ENCODE results near the gene NOVA1.

NOVA1 gene

GRCh38 chr14:26429205-26429604 is 168.6 kb downstream of the NOVA1 start:
- no peak for DNase-seq

DNA sequence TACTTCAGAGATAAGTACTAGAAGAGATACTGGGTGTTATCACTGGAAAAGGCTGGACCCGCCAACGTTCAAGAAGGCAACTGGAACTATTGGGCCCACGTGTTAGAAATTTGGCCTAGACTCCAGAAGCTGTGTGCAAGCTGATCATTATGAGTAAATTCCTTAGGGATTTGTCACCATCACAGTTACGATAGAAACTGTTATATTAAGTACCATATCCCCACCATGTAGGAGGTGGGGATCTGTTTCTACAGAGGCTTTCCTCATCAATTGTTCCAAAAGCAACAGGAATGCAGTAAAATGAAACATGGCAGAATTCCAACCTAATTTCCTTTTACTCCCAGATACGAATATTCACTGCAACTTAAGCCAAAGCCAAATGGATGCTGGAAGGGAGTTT is 170.7 kb downstream of the NOVA1 start:
- no peak for DNase-seq

DNA sequence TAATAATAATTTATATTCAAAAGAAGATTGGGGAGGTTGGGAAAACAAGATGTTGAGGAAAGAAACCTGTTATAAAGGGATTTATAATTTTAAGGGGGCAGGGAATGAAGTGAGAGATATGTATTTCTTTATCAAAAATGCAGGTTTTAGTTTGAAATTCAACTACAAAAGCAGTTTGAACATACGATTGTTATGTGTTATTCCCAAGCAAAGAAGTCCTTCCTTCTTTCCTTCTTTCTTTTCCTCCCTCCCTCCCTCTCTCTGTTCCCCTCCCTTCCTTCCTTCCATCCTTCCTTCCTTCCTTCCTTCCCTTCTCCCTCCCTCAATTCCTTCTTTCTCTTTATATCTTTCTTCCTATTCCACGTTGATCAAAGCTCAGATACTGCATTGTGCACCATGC is 173.3 kb downstream of the NOVA1 start:
- DNase-seq = no peak

GRCh38 chr14:26415618-26416123 is 182.2 kb downstream of the NOVA1 start:
- no peak for DNase-seq

- DNase-seq = no peak
Observed at GRCh38 chr14:26414926-26415325, 182.9 kb downstream of the NOVA1 start.

GRCh38 chr14:26414103-26414502 is 183.7 kb downstream of the NOVA1 start:
- no peak for DNase-seq

GRCh38 chr14:26412421-26412820 is 185.4 kb downstream of the NOVA1 start:
- no peak for DNase-seq

GRCh38 chr14:26410189-26410685 is 187.6 kb downstream of the NOVA1 start:
- no peak for DNase-seq

DNA sequence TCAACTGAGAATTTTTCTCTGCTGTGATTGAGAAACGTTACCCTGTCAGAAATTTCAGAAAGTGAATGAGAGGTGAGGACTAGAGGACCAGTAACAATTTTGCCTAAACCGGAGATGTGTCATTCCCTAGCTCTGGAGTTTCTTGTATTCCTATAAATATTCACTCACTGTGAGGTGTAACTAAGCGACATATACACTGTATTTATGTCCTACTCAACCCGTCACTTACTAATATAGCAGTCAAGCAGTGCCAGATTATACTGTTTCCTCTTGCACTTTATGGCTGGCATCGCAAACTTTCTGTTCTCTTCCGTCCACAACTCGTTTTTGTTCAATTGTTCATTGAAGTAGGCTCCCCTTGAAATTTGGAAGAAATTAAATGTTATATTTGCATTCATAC is 192.9 kb downstream of the NOVA1 start:
- DNase-seq = no peak

GRCh38 chr14:26403760-26404159 is 194.1 kb downstream of the NOVA1 start:
- DNase-seq = no peak

GRCh38 chr14:26402126-26402525 is 195.7 kb downstream of the NOVA1 start:
- no peak for DNase-seq

GRCh38 chr14:26401179-26401968 is 196.5 kb downstream of the NOVA1 start:
- DNase-seq = peak; percentile 48

DNA sequence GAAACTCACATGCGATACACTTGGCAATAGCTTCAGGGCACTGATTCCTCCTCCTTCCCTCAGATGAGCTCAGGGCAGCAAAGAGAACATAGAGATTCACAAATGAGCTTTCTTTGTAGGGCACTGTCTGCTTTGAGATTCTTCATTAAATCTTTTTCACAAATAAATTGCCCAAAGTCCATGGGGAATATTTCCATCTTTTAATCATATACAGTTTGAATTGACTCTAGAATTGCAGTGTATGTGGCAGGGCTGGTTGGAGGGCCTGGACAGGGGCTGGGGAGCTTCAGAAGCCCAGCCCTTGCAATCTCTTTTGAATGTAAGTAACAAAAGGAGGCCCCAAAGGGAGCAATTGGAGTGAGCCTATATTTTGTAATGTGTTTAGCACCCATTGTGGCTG is 197.5 kb downstream of the NOVA1 start:
- no peak for DNase-seq

GRCh38 chr14:26398616-26399015 is 199.2 kb downstream of the NOVA1 start:
- no peak for DNase-seq

Measured in NCI-H2171 treated with DMSO at 0.1 percent for 48 hours (cell line).